Thyroid gland (tissue), 4 donors: ENCODE results near the gene DHRS3.

Experiments used
- POLR2A ChIP-seq, 2 donors: fragments of 450-650 bp; IDR thresholded peaks; one replicate each; pipeline ENCODE4 v1.6.1; 2017; ENCODE audit warnings: antibody characterized with exemption in 2 of 2, mild to moderate bottlenecking in 2 of 2, moderate library complexity in 1 of 2
- TF ChIP-seq, protein P1 (sequence below), 6 experiments: fragments of 200-600 bp in 3 of 6; fragments of 450-650 bp in 3 of 6; sonication (generic) in 3 of 6; IDR thresholded peaks; one replicate each; pipeline ENCODE4 v1.5.1; 2016 to 2019; ENCODE audit warnings: antibody characterized with exemption in 6 of 6, mild to moderate bottlenecking in 2 of 6, inconsistent platforms in 1 of 6, moderate library complexity in 1 of 6

DNA sequence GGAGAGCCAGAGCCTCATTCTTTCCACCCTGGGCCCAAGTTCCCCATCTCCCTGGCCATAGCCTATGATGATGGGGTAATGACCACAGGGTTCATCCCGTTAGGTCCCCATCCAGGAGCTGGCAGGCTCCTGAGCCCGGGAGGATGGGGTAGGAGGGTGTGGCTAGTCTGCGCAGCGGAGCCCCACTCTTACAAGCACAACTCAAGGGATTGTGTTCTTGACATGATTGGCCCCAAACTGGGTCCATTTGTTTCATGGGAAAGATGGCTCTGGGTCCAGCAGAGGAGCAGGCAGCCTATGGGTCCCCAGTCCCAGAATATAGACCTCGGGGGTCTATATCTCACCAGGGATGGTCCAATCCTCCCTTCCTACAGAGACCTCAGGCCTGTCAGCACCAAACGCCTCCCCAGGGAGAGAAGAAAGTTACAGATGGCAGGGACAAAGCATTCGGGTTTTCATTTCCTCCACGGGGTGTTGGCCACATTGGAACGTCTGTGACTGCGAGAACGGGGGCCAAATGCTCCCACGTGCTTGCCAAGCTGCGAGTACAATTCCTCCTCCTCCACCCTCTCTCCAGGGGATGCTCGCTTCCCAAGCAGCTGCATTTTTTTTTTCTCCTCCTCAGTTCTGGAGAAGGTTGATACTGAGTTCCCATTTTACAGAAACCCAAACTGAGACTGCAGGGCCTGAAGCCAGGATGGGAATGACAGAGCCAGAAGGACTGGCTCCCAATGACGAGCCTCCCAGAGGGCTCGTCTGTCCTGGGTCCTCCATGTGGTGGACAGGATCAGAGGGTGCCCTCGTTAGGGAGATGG is 71.0 kb downstream of the DHRS3 start:
- TF ChIP-seq POLR2A (IDR thresholded peaks at IDR 0.05), result no peak
- TF ChIP-seq, protein P1, sequence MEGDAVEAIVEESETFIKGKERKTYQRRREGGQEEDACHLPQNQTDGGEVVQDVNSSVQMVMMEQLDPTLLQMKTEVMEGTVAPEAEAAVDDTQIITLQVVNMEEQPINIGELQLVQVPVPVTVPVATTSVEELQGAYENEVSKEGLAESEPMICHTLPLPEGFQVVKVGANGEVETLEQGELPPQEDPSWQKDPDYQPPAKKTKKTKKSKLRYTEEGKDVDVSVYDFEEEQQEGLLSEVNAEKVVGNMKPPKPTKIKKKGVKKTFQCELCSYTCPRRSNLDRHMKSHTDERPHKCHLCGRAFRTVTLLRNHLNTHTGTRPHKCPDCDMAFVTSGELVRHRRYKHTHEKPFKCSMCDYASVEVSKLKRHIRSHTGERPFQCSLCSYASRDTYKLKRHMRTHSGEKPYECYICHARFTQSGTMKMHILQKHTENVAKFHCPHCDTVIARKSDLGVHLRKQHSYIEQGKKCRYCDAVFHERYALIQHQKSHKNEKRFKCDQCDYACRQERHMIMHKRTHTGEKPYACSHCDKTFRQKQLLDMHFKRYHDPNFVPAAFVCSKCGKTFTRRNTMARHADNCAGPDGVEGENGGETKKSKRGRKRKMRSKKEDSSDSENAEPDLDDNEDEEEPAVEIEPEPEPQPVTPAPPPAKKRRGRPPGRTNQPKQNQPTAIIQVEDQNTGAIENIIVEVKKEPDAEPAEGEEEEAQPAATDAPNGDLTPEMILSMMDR (IDR thresholded peaks at IDR 0.05), result no peak
